Measurements from ENCODE around the gene RCCD1. TPM values are rescaled to one million over a fixed set of nuclear protein-coding genes. Genes with fewer than 3 reads are reported as not detected.

Gene RCCD1
- total RNA-seq, 1 experiment from 2014 or later: 13.0 TPM

Other genes starting within 250 kb of the RCCD1 start
- 7.7 and 9.0 TPM in 2 replicates for gene BLM, start 237.5 kb upstream of the RCCD1 start, total RNA-seq (2014; rRNA removed; shearing (Covaris generic))
- gene FURIN, start 86.3 kb upstream of the RCCD1 start, total RNA-seq (2014; rRNA removed; shearing (Covaris generic)): 16.5 and 33.6 TPM in 2 replicates
- not detected in 2 replicates for gene FES, start 70.4 kb upstream of the RCCD1 start, total RNA-seq (2014; rRNA removed; shearing (Covaris generic))
- gene MAN2A2, start 51.6 kb upstream of the RCCD1 start, total RNA-seq (2014; rRNA removed; shearing (Covaris generic)): 4.2 and 9.6 TPM in 2 replicates
- gene HDDC3, start 22.3 kb upstream of the RCCD1 start, total RNA-seq (2014; rRNA removed; shearing (Covaris generic)): 9.9 and 12.4 TPM in 2 replicates
- gene UNC45A, start 19.6 kb upstream of the RCCD1 start, total RNA-seq (2014; rRNA removed; shearing (Covaris generic)): 34.0 and 54.9 TPM in 2 replicates
- gene PRC1, start 39.7 kb downstream of the RCCD1 start, total RNA-seq (2014; rRNA removed; shearing (Covaris generic)): 262 and 342 TPM in 2 replicates
- 7.3 TPM in 2 replicates for gene VPS33B, start 67.7 kb downstream of the RCCD1 start, total RNA-seq (2014; rRNA removed; shearing (Covaris generic))
- not detected in 2 replicates for gene SV2B, start 145.4 kb downstream of the RCCD1 start, total RNA-seq (2014; rRNA removed; shearing (Covaris generic))

Measured in M059J (cell line).